ENCODE data around the gene NTS. TPM values are rescaled to one million over a fixed set of nuclear protein-coding genes. Genes with fewer than 3 reads are reported as not detected.

The NTS gene, protein sequence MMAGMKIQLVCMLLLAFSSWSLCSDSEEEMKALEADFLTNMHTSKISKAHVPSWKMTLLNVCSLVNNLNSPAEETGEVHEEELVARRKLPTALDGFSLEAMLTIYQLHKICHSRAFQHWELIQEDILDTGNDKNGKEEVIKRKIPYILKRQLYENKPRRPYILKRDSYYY
- 10 to 100 TPM in 2 of 4 donors, 1 to 10 TPM in 2; 4.7 to 11.9 (median 9.2) TPM for polyA plus RNA-seq (ENCODE audit: insufficient read length in 4 of 4)

DNA sequence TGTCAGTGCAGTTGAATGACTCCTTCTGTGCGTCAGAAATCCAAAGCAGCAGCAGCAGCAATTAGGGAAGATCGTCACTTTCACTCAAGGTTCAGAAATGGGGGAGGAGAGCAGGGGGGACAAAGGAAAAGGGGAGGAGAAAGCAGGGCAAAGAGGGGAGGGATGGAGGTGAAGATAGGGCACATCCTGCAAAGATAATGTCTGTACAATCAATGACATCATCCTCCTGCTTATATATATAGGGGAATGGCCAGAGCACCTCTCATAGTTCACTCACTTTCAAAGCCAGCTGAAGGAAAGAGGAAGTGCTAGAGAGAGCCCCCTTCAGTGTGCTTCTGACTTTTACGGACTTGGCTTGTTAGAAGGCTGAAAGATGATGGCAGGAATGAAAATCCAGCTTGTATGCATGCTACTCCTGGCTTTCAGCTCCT is at the start of gene NTS:
NTS (plus strand) TSS at position 265 of the 431 bp plus-strand sequence; CDS start at position 374, 109 bp downstream.
- no peak for DNase-seq (ENCODE audit: low read depth in 4 of 4, low spot score in 3 of 4)

DNA sequence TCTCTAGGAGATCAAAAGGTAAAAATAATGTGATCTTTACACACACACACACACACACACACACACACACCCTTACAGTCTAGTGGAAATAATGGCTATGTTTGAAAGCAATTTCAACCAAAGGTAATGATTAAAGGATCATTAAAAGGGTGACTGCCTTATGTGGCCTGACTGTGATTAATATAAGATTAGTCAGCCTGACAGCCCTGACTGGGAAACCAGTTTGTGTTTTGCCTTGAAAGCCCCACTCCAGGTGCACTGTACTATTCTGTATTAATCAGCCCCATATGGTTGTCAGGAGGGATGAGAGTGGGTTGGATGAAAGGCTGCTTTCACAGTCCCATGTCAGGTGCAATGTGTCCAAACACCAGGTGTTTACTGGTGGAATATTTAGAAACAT is 48.3 kb upstream of the NTS start:
- no peak for DNase-seq (ENCODE audit: low read depth in 4 of 4, low spot score in 3 of 4)

DNA sequence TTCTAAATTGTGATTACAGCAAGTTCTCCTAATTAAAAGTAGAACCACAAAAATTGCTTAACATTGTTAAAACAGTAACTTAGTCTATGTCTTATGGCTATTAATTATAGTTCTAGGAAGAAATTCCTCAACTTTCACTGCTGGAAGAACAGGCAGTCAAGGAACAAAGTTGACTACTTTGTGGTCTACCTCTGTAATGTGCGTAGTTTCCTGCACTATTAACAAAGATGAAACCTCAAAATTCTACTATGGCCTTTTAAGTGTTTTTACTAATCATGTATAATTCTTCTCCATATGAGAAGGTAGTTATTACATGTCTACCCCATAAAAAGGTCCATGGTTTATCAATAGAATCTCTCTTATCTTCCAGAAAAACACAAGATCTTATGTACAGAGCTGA is 45.5 kb upstream of the NTS start:
- no peak for DNase-seq (ENCODE audit: low read depth in 4 of 4, low spot score in 3 of 4)

DNA sequence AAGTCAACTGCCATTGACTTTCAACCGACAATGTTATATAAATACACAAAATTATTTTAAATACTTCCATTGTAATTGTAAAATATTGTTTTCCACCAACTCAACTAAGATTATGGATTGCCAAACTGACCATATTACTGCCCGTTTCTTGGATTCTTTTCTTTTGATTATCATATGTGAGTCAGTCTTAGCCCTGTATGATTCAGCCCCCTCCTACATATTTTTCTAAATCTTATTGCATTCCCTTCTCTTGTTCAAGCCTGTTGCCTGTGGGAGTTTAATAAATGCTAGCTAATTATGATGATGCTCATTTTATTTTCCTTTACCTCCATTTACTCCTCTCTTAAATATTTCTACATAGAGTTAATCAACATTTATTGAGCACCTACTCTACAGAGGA is 44.7 kb upstream of the NTS start:
- DNase-seq (ENCODE audit: low read depth in 4 of 4, low spot score in 3 of 4), result no peak

GRCh38 chr12:85831327-85831990 is 42.6 kb upstream of the NTS start:
- no peak for DNase-seq (ENCODE audit: low read depth in 4 of 4, low spot score in 3 of 4)

DNA sequence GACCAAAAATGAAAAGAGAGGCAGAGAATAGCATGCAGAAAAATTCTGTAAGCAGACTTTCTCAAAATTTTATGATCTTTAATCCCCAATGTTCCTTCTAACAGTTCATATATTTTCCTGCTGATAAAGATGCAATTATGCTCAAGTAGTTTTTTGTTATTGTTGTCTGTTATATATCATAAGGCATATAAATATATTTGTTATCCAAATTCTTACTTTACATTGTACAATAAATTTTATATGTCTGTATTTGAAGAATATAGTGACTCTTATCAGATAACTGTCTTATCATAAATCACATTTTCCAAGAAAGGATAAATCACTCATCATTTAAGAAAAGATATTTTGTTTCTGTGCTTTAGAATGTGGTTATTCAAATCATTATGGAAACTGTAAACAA is 40.5 kb upstream of the NTS start:
- DNase-seq (ENCODE audit: low read depth in 4 of 4, low spot score in 3 of 4), result no peak

DNA sequence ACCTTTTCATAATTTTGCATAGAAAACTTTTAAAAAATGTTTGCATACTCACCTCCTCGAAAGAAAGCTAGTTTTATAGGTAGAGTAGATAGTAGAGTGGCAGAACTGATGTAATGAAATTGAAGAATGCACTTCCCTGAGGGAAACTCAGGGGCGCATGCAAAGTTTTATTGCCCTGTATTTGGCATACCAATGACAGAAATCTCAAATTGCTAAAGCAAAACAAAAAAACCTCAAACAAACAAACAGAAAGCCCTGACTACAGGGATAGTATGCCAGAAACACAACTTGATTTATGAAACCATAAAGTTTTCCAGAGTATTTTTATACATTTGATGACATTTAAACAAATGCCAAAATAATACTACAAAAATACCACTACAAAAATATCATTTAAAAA is 39.7 kb upstream of the NTS start:
- no peak for DNase-seq (ENCODE audit: low read depth in 4 of 4, low spot score in 3 of 4)

DNA sequence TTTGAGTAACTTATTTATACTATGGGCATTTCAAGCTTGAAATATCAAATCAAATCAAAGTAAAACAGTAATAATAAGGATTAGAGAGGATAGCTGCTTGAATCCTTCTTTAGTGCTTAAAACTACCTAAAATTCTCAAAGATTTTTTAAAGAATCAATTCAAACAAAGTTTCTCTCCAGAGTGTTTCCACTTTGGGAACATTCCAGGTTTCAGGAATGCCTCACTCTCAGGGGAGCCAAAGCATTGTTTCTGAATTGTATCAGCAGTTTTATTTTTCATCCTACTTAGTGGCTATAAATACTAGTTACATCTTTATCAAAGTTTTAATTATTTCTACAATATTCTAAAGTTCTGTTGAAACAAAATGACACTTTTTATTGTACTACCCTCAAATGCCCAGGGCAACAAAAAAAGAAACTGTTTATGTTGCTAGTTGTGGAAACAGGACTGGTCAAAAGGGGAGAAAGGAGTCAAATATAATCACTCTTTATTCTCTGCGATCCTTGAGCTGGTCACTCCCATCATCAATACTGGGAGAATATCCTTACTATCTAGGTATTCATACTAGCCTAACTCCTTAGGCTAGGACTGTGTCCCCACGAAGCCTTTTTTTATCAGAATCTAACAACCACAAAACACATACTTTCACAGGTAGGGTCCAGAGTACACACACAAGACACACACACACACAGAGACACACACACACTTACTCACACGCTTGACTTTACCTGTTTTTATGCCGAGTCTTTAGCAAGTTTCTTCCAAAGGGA is 38.5 kb upstream of the NTS start:
- peak in 2 of 4 donors; percentile 20 to 36 for DNase-seq (ENCODE audit: low read depth in 4 of 4, low spot score in 3 of 4)

DNA sequence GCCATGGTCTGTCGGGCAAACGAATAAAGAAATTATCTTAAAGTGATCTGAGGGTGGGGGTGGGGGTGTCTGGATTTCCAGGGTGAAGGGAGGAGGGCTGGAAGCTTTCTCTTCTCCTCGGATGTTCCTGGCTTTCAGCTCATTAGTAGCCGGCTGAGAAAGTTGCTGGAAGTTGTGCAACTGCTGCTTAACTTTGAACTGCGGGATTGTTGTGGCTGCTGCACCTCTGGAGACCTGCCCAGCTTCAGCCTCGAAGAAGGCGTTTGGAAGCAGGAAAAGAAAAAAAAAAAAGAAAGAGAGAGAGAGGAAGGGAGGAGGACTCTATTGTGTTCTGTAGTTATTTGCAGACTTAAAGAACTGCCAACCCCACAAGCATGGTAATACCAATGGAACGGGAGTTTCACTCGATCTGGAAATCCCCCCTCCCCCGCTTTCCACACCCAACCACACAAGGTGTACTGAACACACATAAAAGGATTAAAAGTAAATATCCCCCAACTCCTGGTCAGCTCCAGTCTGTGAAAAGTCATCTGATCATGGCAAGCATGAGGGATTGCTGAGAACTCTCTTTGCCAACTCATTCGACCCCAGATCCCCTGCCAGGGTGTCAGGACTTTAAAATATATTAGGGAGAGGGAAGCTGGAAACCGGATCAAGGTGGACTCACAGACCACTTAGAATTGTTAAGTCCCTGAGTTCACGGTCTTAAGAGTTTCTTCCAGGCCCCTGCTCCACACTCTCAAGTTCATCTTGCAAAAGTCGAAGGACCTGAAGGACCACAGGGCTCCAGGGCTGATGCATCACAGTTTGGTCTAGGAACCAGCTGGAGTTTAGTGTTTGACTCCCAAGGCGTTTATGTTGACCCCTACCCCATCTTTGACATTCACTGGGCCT is 37.7 kb upstream of the NTS start, which contains the start of gene RASSF9:
RASSF9 (minus strand) TSS at position 213 of the 894 bp plus-strand sequence; CDS start at position 5, 208 bp downstream.
- DNase-seq (ENCODE audit: low read depth in 4 of 4, low spot score in 3 of 4), result peak in 3 of 4 donors; percentile 35 to 44 (median 39)

DNA sequence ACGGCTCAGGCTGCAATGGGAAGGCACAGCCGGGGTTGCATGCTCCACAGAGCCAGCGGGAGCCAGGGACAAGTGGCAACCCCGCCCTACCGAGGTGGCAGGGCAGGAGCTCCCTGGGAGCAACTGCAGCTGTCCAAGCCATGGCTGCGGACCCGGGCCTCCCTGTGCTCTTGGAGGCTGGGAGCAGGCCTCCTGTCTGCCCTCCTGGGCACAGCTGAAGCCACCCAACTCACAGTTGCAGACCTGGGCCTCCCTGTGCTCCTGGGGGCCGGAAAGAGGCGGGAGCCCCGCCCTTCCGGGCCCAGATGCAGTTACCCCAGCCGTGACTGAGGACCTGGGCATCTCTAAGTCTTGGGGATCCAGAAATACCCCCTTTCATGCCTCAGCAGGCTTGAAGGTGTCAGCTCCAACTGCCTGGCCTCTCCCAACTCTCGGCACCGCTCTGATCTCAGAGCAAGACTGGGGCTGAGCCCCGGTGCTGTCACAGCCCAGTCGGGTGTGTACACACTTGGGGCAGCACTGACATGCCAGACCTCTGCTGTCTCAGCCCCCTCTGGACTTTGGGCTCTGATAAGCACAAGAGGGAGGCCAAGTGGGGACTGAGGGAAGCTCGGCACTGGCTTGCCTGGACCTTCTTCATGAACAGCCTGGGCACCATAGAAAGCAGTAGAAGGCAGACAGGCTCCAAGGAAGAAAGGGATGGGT is 30.3 kb upstream of the NTS start:
- no peak for DNase-seq (ENCODE audit: low read depth in 4 of 4, low spot score in 3 of 4)

DNA sequence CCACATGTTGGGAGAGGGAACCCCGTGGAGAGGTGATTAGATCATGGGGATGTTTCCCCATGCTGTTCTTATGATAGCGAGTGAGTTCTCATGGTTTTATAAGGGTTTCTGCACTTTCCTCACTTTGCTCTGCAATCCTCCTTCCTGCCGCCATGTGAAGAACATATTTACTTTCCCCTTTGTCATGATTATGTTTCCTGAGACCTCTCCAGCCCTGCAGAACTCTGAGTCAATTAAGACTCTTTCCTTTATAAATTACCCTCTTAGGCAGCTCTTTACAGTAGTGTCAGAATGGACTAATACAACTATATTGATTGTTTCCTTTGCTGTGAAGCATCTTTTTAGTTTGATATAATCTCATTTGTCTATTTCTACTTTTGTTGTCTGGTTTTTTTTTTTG is 24.8 kb upstream of the NTS start:
- DNase-seq (ENCODE audit: low read depth in 4 of 4, low spot score in 3 of 4), result no peak

DNA sequence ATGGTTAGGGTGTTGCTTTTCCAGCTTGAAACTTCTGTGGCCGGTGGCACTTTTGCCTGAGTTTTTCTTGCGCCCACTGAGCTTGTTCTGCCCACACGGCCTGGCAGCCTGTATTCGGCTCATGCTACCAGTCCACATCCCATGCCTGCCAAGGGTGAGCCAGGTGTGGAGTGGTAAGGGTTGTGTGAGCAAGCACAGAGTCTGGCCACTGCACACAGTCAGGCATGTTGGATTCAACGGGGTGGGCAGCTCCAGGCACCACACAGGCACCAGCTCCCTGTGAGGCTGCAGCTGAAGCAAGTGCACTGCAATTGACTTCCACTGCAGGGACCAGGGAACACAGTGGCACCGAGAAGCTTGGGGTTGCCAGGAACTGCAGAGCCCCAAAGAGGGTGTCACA is 18.8 kb upstream of the NTS start:
- DNase-seq (ENCODE audit: low read depth in 4 of 4, low spot score in 3 of 4), result no peak

DNA sequence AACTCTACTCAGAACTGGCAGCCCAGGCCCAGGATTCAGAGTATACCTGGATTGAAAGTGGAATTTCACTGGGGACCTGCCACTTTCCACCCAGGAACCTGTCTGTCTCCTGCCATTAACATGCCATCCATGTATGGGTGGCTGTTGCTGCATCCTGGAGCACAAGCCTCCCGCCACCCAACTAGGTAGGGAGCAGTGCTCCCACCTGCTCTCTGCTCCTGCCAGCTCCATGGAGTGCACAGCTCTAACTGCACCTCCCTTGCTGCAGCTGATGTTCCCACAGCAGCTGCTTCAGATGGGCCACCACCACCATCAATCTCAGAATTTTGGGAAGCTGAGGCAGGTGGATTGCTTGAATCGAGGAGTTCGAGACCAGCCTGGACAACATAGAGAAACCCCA is 17.1 kb upstream of the NTS start:
- no peak for DNase-seq (ENCODE audit: low read depth in 4 of 4, low spot score in 3 of 4)

DNA sequence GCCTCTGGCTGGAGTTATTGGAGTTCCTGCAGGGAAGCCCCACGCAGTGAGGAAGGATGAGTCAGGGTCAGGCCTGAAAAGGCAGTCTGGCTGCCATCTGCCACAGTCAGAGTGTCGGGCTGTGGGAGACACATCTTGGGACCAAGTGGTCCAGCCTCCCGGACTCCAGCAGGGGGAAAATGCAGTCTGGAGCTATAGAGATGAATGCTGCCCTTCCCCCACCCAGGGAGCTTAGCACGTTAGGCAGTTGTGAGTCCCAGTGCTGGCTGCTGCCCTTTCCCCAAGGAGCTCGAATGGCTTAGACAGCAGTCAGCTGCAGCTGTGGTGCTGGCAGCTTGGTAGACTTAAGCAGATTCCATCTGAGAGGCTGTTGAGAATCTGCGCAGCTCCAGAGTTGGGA is 8.2 kb upstream of the NTS start:
- no peak for DNase-seq (ENCODE audit: low read depth in 4 of 4, low spot score in 3 of 4)

GRCh38 chr12:85866986-85867776 is 6.9 kb upstream of the NTS start:
- peak; percentile 41 to 49 (median 46) for DNase-seq (ENCODE audit: low read depth in 4 of 4, low spot score in 3 of 4)

GRCh38 chr12:85872497-85873091 is 1.5 kb upstream of the NTS start:
- peak in 3 of 4 donors; percentile 28 to 38 (median 37) for DNase-seq (ENCODE audit: low read depth in 4 of 4, low spot score in 3 of 4)

- no peak for DNase-seq (ENCODE audit: low read depth in 4 of 4, low spot score in 3 of 4)
These were observed 3.4 kb downstream of the NTS start for GRCh38 chr12:85877459-85877858.

DNA sequence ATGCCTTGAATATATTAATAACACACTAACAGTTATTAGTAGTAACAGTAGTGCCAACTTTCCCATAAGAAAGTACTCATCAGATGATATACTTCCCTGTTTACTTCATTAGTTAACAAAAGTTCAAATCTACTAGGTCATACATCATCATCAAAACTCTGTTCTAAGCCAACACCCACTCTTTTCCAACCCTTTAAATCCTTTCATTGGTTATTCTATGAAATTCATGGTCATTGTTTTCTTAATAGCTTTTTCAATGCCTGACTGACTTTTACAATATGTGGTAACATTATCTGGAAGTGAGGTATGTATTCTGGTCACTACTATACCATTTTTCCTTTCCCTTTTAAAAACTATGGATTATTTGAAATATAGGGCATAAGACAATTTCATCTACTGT is 9.7 kb downstream of the NTS start:
- no peak for DNase-seq (ENCODE audit: low read depth in 4 of 4, low spot score in 3 of 4)

GRCh38 chr12:85894653-85895052 is 20.6 kb downstream of the NTS start:
- DNase-seq (ENCODE audit: low read depth in 4 of 4, low spot score in 3 of 4), result no peak
